Mononuclear cell (primary cell): ENCODE results near the gene B4GALT5. TPM values are rescaled to one million over a fixed set of nuclear protein-coding genes. Genes with fewer than 3 reads are reported as not detected.

Experiments
- H3K27me3 ChIP-seq: 2 replicates; pipeline ENCODE4 v1.6.0; 2011; ENCODE audit warnings: low read length, control low read depth; ENCODE audit not compliant: insufficient read depth
- H3K4me1 ChIP-seq: 2 replicates; pipeline ENCODE4 v1.5.1; 2011; ENCODE audit warnings: mild to moderate bottlenecking, low read length, control low read depth; ENCODE audit not compliant: insufficient read depth
- H3K4me3 ChIP-seq: 2 replicates; pipeline ENCODE4 v1.5.1; 2011; ENCODE audit warnings: mild to moderate bottlenecking, low read length, moderate library complexity
- H3K9me3 ChIP-seq: 2 replicates; pipeline ENCODE4 v1.5.1; 2011; ENCODE audit warnings: low read depth, mild to moderate bottlenecking, control low read depth, low read length
- total RNA-seq: library from RNA; depleted of rRNA; stranded (reverse); fragments of >200 nt; gene quantifications from one replicate; pipeline ENCODE4 v1.2.3, GENCODE V29; 2012

Gene B4GALT5
- total RNA-seq, 1 donor = 16.0 TPM

DNA sequence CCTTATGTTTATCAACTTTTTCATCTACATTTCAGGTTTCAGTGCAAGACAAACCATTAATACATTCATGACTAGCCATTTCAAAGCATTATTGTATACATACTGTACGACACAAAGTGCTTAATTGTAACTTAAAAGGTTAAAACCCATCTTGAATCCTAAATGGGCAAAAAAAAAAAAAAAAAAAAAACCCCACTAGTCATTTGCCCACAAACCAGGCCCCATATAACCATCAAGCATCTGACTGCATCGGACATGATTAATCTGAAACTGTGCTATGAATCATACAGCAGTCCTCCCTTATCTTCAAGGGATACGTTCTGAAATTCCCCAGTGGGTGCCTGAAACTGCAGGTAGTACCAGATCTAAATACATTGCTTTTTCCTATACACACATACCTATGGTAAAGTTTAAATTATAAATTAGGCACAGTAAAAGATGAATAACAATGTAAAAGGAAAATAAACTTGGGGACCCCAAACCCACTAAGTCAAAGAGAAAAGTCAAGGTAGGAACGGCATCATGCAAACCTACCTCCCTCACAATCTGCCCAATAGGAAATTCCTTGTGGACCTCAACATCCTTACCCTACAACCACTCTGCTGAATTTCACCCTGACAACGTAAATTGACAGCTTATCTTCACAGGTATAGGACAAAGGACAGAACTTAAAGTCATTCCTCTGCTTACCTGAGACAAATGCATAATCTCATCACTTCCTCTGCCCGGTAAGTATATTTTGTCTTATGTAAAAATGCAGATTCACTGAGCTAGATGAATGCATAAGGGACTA is 14.3 kb downstream of the B4GALT5 start:
- Histone ChIP-seq H3K27me3 (no peaks in the 10 kb centered on the region), H3K4me3 (no peak overlapping the region), H3K4me1 (peaks cover 70% of the 10 kb centered on the region), H3K9me3 (no peaks in the 10 kb centered on the region)

DNA sequence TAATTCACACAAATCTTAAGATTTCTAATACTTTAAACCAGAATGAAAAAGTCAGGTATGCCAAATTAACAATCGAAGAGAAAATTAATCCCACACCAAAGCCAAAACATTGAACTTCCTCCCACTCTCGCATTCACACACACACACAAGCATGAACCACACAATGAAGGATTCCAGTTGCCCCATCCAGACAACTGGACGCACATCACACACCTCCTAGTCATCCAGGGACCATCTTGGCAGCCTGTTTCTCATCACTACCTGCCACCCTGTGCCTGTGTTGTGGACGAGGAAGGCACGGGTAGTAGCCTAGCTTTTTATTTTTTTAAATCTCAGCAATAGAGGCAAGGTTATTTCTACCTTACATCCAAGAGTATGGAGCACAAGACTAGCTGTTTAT is 15.2 kb downstream of the B4GALT5 start:
- Histone ChIP-seq H3K9me3 (no peaks in the 10 kb centered on the region), H3K4me1 (peaks cover 76% of the 10 kb centered on the region), H3K4me3 (no peak overlapping the region), H3K27me3 (no peaks in the 10 kb centered on the region)

DNA sequence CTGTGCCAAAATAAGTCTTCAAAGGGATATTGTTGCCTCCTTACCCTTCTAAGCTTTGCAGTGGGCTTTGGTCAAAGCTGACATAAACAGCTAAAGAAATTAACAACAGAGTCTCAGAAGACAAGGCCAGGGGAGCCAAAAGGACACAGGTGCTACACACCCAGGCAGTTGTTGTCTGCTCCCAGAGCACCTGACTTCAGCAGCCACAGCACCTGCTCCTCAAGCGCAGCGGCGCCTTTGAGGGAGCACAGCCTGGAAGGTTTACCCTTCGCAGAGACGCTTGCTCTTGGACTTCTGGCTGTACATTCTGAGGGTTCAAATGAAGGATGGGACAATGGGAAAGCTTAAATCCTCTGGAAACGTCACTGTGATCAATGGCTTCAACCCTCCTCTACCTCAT is 16.6 kb downstream of the B4GALT5 start:
- peaks cover 65% of the 10 kb centered on the region for H3K4me1 ChIP-seq
- H3K9me3 ChIP-seq = no peaks in the 10 kb centered on the region
- no peaks in the 10 kb centered on the region for H3K27me3 ChIP-seq
- H3K4me3 ChIP-seq = no peak overlapping the region

GRCh38 chr20:49696594-49696993 is 17.1 kb downstream of the B4GALT5 start:
- Histone ChIP-seq H3K9me3 (no peaks in the 10 kb centered on the region), H3K4me1 (peaks cover 61% of the 10 kb centered on the region)

GRCh38 chr20:49695830-49696229 is 17.8 kb downstream of the B4GALT5 start:
- Histone ChIP-seq H3K4me1 (peaks cover 59% of the 10 kb centered on the region), H3K4me3 (no peak overlapping the region), H3K27me3 (no peaks in the 10 kb centered on the region), H3K9me3 (no peaks in the 10 kb centered on the region)

More at GRCh38 chr20:49696594-49696993, 17.1 kb downstream of the B4GALT5 start:
- H3K27me3 ChIP-seq = no peaks in the 10 kb centered on the region
- H3K4me3 ChIP-seq = no peak overlapping the region

DNA sequence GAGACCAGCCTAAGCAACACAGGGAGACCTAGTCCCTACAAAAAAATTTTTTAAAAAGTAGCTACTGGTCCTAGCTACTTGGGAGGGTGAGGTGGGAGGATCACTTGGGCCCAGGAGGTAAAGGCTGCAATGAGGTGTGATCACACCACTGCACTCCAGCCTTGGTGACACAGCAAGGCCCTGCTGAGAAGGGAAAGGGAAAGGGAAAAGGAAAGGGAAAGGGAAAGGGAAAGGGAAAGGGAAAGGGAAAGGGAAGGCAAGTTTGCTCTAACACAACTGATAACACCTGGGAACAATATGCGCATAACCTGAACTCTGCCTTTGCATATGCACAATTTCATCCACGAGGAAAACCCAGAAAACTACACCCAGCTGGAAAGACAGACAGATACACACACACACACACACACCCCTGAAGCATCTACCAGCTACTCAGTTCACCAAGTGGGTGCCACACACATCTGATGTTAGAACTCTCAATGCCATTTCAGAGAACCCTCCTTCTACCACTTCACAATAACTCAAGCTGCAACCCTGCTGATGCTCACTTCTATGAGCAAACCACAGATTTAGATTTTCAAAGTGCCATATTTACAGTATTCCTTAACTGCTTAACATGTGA is 19.1 kb downstream of the B4GALT5 start:
- Histone ChIP-seq H3K9me3 (no peaks in the 10 kb centered on the region), H3K27me3 (no peaks in the 10 kb centered on the region), H3K4me1 (peaks cover 53% of the 10 kb centered on the region), H3K4me3 (no peak overlapping the region)

DNA sequence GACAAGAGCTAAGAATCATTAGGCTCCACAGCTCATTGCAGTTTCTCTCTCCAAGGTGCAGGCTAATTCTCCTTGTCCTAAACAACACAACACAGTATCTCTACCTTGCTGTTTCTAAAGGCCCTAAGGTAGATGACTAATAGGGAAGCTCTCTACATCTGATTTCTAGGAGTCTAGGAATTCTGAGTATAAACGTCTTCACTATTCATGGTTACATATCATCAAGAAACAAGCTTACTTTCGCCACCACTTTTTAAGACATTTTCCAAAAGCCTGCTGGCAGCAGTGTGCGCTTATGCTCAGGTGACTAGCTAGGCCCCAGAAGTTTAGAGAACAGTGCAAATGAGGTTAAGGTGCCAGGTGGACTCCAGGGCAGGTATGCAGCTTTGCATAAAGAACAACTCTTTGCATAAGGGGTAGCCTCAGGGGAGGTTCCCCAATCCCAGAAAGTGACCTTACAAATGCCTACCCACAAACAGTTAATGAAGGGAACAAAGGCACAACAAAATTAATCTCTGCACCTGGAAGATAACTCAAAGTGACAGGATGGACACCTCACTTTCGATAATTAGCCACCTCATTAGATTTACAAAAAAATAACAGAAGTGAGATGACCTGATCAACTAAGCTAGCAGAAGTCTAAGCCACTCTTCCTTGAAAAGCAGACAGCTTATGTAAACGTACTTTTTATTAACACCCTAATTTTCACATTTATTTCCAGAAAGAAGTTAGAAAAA is 20.1 kb downstream of the B4GALT5 start:
- Histone ChIP-seq H3K27me3 (no peaks in the 10 kb centered on the region), H3K9me3 (no peaks in the 10 kb centered on the region), H3K4me1 (peaks cover 45% of the 10 kb centered on the region), H3K4me3 (no peak overlapping the region)

- Histone ChIP-seq H3K4me3 (no peak overlapping the region), H3K9me3 (no peaks in the 10 kb centered on the region), H3K4me1 (peaks cover 43% of the 10 kb centered on the region), H3K27me3 (no peaks in the 10 kb centered on the region)
Observed at GRCh38 chr20:49692941-49693340, 20.7 kb downstream of the B4GALT5 start.

GRCh38 chr20:49691818-49692568 is 21.7 kb downstream of the B4GALT5 start:
- Histone ChIP-seq H3K27me3 (no peaks in the 10 kb centered on the region), H3K9me3 (no peaks in the 10 kb centered on the region), H3K4me1 (peaks cover 47% of the 10 kb centered on the region), H3K4me3 (no peak overlapping the region)

GRCh38 chr20:49690899-49691620 is 22.6 kb downstream of the B4GALT5 start:
- H3K27me3 ChIP-seq = no peaks in the 10 kb centered on the region
- no peaks in the 10 kb centered on the region for H3K9me3 ChIP-seq
- H3K4me3 ChIP-seq = no peak overlapping the region
- H3K4me1 ChIP-seq = peaks cover 55% of the 10 kb centered on the region

DNA sequence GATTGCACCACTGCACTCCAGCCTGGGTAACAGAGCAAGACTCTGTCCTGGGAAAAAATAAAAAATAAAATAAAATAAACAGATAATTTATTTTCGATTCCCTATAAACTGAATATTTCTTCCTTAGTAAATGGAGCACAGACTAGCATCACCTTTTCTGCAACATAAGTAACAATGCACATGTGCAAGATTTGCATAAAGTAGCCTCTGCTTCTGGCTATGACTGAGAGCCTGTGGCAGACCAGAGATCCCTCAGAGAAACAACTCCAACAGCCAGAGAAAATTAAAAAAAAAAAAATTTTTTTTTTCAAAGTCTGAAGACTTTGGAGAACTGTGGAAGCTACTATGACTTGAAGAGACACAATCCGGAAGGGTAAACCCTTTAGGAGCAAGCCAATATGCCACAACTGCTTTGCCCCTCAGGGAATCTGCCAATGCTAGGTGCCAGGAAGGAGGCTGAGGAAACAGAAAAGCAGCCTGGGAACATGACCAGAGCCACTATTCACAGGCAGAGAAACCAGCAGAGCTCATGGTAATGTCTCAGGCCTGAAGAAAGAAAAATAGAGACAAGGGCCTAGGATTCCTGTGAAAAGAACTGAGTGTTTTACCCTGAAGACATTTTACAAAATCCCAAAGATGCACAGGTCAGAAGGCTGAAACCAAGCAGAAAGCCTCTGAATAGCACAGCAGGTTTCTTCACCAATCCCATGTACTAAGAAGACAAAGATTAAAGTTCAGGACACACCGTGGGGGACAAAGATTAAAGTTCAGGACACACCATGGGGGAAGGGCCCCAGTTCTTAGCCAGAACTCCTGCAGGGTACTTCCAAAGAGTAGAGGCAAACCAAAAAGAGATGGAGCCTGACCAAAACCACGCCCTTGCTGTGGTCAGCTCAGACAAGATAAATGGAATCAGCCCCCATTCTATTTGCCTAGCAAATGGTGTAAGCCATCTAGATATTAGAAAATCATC is 25.8 kb downstream of the B4GALT5 start:
- Histone ChIP-seq H3K4me1 (peaks cover 58% of the 10 kb centered on the region), H3K9me3 (no peaks in the 10 kb centered on the region), H3K27me3 (no peaks in the 10 kb centered on the region), H3K4me3 (no peak overlapping the region)

DNA sequence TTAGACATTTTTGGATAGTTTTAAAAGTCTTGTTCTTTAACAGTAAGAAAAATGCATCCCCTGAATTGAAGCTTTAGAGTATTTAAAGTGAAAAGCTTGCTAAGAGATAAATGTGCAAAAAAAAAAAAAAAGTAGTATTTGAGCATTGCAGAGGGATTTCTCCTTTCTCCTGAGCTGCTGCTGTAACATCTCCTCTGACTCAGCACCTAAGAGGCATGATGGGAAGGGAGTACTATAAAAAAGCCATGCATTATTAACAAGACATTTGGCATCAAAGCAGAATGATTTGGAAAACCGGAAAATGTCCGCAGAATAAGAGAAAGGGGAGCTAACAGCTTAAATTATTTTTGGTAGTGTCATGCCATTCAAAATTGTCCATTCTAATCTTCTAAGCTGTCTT is 27.9 kb downstream of the B4GALT5 start:
- Histone ChIP-seq H3K27me3 (no peaks in the 10 kb centered on the region), H3K9me3 (no peaks in the 10 kb centered on the region), H3K4me1 (peaks cover 73% of the 10 kb centered on the region), H3K4me3 (no peak overlapping the region)

- Histone ChIP-seq H3K27me3 (no peaks in the 10 kb centered on the region), H3K4me3 (no peak overlapping the region), H3K4me1 (peaks cover 76% of the 10 kb centered on the region)
Observed at GRCh38 chr20:49685161-49685601, 28.5 kb downstream of the B4GALT5 start.

More at GRCh38 chr20:49685161-49685601, 28.5 kb downstream of the B4GALT5 start:
- H3K9me3 ChIP-seq = no peaks in the 10 kb centered on the region
